NB4 (cell line): ENCODE results near the gene HTR2C.

ENCODE experiments used
- POLR2A ChIP-seq: IDR thresholded peaks from 2 replicates; pipeline ENCODE4 v1.6.1; 2011; ENCODE audit warnings: mild to moderate bottlenecking; ENCODE audit not compliant: insufficient read length; ENCODE audit errors: extremely low read depth
- TF ChIP-seq, protein P1 (sequence below): IDR thresholded peaks from one replicate; pipeline ENCODE4 v1.5.1; 2012; ENCODE audit warnings: low read depth, low read length

DNA sequence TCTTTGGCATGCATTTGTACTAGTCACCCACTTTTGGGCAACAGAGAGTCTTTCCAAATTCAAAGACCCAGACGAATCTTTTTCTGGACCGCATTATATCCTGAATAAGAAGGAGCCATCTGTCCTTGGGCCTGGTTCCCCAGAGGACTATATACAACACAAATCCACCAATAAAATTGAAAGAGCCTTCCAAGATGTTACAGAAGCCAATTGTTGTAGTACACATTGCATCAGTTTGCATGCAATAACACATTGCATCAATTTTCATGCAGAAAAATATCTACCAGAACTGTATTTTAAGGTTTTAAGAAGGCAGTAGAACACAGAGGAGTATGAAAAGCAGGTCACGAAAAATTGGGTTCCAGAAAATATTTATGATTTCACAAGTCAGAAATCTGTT is 203.2 kb downstream of the HTR2C start:
- TF ChIP-seq, protein P1, sequence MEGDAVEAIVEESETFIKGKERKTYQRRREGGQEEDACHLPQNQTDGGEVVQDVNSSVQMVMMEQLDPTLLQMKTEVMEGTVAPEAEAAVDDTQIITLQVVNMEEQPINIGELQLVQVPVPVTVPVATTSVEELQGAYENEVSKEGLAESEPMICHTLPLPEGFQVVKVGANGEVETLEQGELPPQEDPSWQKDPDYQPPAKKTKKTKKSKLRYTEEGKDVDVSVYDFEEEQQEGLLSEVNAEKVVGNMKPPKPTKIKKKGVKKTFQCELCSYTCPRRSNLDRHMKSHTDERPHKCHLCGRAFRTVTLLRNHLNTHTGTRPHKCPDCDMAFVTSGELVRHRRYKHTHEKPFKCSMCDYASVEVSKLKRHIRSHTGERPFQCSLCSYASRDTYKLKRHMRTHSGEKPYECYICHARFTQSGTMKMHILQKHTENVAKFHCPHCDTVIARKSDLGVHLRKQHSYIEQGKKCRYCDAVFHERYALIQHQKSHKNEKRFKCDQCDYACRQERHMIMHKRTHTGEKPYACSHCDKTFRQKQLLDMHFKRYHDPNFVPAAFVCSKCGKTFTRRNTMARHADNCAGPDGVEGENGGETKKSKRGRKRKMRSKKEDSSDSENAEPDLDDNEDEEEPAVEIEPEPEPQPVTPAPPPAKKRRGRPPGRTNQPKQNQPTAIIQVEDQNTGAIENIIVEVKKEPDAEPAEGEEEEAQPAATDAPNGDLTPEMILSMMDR = no peak
- TF ChIP-seq POLR2A = no peak
